ENCODE measurements around the gene ARPC2. TPM values are rescaled to one million over a fixed set of nuclear protein-coding genes. Genes with fewer than 3 reads are reported as not detected.
"Not testable (repeated sequence)": the region's sequence is repeated elsewhere in the genome, so short reads cannot be mapped to it uniquely, and the experiment has no call there.

ARPC2 gene
- 359 and 456 TPM in 2 replicates for total RNA-seq (2014; rRNA removed; shearing (Covaris generic))

DNA sequence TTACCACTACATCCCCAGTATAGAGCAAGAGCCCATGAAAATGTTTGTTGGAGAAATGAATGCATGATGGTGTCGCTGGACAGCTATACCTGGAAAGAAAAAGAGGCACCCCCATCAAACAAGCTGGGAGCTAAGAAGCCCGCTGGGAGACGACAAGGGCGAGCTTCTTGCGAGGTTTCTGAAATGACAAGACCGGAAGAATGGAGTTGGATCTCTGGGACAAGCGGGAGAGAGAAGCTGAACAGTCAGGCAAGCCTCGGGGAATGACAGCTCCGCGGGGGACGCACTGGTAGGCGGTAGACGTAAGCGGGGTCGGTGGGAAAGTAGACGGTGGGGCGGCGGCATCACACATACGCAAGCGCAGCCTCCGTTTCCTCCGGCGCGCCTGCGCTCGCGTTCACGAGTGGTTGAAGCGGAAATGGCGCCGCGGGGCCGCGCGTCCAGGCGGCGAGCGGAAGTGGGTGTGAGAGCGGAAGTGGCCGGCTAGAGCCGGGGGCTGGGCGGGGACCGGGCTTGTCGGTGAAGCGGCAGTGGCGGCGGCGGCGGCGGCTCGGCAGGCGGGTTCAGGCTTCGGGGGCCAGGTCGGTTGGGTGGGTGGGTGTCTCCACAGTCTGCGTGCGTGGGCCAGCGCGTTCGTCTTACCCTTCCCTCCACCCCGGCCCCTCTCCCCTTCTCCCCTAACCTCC, at the start of gene ARPC2:
Gene ARPC2 (plus strand): TSS at position 516 of the 686 bp plus-strand sequence. CDS start 282 bp downstream, outside the sequence.
- peak; percentile 92 for DNase-seq (ENCODE audit: low read depth)

DNA sequence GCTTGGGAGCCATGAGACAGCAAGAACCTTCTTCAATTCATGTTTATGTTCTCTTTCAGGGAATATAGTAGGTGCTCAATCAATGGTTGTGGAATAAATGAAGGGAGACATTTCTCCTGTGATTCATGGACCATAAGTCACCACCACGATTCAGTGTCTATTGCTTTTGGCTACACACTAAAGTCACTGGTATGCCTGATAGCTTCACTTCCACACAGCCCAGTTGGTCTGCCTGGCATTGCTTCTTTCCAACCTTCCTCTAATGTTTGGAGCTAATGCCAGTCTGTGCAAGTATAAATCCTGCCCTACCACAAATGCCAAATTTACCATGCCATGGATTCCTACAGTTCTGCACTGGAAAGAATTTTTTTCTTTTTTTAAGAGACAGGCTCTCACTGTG, 49.0 kb upstream of the ARPC2 start:
- no peak for DNase-seq (ENCODE audit: low read depth)

DNA sequence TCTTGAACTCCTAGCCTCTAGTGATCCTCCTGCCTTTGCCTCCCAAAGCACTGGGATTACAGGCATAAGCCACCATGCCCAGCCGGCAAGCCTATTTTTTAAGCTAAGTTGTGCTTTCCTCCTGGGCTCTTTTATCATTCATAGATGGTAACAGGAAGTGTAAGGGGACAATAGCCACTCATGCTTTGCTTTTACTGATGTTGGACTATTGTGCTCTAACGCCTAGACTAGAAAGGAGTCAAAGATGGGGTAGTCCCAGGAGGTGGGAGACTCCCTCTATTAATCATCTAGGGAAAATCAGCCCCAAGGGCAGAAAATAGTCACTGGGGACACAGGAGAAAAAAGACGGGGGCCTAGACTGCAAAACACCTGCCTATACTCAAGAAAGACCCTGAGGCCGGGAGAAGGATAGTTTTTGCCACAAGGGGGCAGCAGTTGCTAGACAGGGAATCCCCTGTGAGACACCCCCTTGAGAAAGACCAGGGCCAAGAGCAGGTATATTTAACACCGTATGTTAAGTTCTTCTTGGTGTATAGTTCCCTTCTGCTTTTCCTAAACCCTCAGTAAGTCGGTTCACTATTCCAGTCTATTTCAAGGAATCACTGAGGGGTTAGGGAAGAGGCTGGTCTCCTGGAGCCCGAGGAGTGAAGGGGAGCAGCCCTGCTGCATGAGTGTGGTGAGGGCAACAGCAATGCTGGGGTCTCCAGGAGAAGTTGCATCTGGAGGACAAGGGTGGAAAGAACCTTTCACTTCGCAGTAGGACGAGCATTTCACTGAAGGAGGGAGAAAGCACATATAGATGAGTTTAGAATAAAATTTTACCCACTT, 48.1 kb upstream of the ARPC2 start:
- peak; percentile 34 for DNase-seq (ENCODE audit: low read depth)

DNA sequence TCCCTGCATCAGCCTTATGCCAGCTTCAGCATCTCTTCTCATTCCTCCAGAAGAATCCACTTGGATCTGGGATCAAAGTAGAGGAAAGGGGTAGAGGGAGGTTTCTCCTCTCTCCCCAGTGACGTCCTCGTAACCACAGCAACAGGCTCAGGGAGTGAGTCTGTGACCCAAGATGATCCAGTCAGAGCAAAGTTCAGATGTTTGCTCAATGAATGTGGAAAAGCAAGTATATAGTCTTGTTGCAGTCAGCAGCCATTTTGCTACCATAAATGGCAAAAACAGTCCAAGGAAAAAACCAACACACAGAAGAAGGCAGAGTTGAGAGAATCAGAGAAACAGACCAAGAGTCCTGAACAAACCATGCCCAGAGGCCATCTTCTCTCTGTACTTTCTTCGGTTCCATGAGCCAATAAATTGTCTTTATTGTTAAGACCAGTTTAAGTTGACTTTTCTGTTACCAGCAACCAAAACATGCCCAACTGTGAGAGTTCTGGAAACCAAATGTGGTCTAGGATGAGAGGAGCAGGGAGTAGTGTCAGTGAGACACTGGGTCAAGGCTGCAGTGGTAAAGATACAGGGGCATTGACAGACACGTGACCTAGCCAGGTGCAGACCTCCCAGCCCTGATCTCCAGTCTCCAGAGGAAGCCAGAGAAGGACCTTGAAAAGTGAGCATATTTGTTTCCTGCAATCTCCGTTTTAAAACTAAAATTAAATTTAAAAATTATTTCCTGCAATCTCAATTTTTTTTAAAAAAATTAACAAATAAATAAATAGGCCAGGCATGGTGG, 47.0 kb upstream of the ARPC2 start:
- DNase-seq (ENCODE audit: low read depth), result no peak

DNA sequence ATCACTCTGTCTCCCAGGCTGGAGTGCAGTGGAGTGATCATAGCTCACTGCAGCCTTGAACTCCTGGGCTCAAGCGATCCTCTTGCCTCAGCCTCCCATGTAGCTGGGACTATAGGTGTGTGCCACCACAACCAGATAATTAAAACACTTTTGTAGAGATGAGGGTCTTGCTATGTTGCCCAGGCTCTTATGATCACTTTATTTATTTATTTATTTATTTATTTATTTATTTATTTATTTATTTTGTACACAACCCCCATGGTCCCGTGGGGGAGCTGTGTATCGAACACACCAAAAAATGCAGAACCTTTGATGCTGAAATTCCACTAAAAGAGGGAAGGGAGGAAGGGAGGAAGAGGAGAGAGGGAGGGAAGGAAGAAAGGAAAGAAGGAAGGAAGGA, 45.2 kb upstream of the ARPC2 start:
- DNase-seq (ENCODE audit: low read depth), result not testable (repeated sequence)

DNA sequence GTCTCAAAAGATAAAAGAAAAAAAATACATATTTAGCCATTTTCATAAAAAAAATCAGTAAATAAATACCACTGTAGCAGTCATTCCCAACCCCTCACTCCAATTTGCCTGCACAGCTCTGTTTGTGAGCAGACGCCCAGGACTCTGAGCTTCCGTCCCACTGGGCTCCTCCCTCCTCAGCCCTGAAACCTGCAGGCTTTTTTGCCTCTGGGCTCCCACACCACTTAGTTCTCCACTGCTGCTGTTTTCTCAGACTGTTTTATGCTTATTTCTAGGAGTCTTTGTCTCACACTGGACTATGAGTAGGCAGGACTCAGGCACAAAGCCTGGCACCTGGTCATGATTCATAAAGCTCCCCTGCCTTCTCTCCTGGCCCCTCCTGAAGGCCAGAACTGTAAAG, 44.1 kb upstream of the ARPC2 start:
- DNase-seq (ENCODE audit: low read depth), result no peak

DNA sequence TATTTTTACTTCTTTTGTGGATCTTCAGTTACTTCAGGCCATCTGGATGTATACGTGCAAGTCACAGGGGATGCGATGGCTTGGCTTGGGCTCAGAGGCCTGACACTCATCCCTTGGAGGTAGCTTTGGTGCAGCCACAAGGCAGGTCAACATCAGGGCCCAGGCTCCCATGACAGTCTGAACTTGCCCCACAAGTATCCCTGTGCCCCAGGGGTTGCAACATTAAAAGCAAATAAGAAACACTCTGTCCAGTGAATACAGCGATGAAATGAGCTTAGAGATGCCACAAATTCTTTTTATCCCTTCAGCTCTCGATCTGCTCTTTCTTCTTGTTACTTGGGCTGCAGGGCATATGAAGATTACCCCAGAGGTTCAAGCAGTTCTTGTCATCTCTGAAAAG, 37.2 kb upstream of the ARPC2 start:
- no peak for DNase-seq (ENCODE audit: low read depth)

DNA sequence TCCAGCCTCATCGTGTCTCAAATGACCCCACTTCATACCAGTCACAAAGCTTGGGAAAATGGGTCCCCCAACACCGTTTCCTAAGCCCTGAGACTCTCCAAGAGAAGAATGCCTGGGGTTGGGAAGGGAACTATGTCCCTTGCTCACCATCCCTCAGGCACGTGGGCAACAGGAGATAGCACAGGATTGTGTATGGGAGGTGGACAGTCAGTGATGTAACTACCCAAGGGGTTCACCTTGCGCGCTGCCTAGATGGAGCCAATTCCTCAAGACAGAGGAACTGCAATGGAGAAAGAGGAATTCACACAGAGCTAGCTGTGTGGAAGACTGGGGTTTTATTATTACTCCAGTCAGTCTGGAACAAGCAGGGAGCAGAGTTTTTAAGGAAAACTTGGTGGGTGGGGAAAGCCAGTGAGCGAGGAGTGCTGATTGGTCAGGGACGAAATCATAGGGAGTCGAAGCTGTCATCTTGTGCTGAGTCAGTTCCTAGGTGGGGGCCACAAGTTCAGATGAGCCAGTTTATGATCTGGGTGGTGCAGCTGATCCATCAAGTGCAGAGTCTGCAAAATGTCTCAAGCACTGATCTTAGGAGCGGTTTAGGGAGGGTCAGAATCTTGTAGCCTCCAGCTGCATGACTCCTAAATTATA, 36.4 kb upstream of the ARPC2 start:
- DNase-seq (ENCODE audit: low read depth), result no peak

DNA sequence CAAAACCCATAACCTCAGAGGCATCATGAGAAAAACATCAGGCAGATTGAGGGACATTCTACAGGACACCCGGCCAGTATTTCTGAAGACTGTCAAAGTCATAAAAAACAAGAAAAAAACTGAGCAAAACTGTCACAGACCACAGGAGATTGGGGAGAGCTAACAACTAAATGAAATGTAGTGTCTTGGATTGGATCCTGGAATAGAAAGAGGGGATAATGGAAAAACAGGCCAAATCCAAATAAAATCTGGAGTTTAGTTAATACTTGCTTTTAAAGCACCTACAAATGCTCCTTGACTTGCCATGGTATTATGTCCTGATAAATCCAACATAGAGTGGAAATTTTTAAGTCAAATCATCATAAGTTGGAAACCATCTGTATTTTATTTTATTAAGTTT, 32.7 kb upstream of the ARPC2 start:
- DNase-seq (ENCODE audit: low read depth), result no peak

DNA sequence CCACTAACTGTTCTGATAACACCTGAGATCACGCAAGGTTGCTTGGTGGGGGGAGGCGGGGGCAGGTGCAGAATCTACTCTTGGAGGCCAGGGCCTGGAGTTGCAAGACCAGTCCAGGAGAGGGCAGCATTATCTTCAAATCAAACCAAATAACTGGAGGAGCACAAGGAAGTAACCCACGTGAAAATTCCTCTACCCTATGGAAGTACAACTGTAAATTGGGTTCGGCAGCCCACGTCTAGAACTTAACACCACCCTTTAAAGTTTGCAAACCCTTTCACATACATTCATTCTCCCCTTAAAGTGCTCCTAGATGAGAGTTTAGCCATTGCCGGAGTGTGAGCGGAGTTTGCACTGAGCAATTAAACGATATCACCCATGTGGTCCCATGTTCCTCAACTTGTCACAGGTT, 30.6 kb upstream of the ARPC2 start:
- DNase-seq (ENCODE audit: low read depth), result peak; percentile 65

DNA sequence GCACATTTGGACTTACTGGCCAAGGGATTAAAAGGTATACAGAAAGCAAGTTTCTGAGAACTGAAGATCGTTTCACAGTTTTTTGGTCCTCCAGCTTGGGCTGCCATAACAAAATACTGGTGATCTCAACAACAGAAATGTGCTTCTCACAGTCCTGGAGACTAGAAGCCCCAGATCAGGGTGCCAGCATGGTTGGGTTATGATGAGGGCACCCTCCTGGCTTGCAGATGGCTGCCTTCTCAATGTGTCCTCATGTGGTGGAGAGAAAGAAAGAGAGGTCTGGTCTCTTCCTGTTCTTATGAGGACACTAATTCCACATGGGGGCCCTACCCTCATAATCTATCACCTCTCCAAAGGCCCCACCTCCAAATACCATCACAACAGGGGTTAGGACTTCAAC, 30.1 kb upstream of the ARPC2 start:
- no peak for DNase-seq (ENCODE audit: low read depth)

DNA sequence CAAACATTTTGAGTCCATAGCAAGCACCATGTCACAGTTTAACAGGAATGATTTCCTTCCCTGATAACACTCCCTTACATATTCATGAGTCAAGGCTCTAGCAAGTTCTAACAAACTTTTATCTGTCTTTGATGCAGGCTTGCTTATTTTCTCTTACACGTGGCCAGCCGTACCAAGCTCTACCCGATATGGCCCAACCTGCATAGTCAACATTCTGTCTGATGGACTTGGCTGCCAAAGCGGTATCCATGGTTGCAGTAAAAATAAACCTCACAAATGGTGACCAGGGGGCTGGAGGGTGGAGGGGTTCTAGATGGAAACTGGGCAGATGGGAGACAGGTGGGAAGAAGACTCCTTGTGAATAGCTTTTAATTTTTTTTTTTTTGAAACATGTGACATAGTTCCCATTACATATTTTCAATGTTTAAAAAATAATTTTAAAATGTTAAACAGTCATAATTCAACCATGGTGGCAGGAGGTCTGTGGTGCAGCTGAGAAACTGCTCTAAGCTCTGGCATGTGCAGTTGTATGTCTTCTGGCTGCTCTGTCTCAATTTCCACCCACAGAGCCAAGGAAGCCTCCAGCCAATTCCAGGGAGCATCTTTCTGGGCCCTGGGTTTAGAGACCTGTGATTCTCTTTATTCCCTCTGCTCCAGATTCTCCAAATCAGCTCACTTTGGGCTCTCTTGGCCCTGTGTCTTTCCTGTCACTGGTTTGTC, 29.5 kb upstream of the ARPC2 start:
- no peak for DNase-seq (ENCODE audit: low read depth)

DNA sequence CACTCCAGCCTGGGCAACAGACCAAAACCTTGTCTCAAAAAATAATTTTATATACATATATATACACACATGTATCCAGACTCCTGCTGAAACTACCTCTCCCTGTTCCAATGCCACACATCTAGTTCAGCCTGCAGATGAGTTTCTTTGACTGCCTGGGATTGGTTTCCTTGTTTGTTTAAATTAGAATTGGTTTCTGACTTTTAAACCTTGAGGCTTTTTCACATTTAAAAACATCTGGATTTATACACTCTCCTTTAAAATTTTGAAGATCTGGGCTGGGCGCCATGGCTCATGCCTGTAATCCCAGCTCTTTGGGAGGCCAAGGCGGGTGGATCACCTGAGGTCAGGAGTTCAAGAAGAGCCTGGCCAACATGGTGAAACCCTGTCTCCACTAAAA, 28.5 kb upstream of the ARPC2 start:
- no peak for DNase-seq (ENCODE audit: low read depth)

DNA sequence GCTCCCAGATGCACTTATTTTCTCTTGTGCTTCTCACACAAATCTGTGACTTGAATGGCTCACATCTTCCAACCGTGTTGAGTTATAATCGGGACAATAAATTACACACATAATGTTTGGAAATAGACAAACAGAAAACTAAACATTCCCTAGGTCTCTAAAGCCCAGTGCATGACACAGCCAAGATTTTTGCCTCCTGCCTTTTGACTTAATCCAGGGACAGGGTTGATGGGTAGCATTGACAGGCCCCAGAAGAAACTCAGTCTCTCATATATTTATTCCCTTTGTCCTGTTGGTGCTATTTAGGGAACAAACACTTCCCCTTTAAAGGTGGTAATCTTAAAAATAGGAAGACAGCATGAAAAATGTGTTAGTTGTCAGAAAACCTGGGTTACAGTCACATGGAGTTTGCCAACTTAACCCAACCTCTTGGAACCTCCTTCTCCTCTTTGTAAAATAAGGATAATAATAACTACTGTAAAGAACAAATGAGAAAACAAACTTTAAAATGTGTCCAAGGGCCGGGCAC, 24.0 kb upstream of the ARPC2 start:
- no peak for DNase-seq (ENCODE audit: low read depth)

DNA sequence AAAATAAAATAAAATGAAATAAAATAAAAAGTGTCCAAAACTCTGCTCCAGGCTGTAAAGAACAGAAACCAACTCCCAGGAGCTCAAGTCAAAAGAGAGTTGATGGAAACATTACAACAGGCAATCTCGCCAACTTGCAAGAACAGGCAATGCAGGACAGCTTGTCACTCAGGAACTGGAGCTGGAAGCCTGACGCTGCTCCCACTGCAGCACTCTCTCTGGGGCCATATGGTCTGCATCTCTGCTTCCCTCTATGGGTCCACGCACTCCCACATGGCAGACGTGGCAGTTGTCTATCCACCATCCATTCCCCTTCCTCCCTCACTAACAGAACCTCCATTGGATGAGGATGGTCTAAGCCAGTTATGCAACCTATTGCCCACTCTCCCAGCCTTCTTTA, 23.3 kb upstream of the ARPC2 start:
- DNase-seq (ENCODE audit: low read depth), result no peak

DNA sequence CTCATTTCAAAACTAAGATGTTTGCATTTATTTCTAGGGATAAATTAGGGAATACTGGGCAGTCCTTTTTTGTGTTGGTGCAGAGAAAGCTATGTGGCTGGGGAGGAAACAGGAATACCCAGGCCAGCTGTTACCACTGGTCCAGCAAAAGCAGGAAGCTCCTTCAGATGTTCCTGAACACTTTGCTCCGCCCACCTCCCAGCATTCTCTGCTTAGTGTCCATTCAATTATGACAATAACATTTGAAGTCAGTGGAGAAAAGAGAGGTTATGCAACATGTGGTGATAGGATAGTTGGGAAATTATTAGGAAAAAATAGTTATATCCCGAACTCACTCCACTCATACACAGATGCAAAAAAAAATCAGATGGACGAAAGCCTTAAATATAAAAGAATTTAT, 22.1 kb upstream of the ARPC2 start:
- DNase-seq (ENCODE audit: low read depth), result no peak

DNA sequence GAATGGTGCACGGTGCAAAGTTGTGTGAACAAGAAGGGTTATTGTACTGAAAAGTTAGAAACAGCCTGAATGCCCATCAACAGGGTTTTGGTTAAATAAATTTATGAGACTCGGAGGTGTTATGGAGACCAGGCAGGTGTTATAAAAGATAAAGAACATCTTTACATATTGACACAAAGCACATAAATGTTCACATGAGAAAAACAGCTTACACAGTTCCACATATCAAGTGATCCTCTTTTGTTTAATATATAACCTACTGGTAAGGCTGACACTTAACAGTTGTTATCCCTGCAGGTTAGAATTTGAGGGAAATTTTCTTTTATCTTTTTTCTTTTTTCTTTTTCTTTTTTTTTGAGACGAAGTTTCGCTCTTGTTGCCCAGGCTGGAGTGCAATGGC, 20.0 kb upstream of the ARPC2 start:
- no peak for DNase-seq (ENCODE audit: low read depth)

DNA sequence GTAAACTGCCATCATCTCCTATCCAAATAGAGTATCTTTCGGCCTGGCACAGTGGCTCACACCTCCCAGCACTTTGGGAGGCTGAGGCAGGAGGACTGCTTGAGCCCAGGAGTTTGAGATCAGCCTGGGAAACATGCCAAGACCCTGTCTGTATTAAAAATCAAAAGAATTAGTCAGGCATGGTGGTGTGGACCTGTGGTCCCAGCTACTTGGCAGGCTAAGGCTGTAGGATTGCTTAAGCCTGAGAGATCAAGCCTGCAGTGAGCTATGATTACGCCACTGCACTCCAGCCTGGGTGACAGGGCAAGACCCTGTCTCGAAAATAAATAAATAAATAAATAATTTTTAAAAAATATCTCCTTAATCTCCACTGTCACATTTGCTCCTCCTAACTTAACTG, 14.7 kb upstream of the ARPC2 start:
- DNase-seq (ENCODE audit: low read depth), result peak; percentile 4

DNA sequence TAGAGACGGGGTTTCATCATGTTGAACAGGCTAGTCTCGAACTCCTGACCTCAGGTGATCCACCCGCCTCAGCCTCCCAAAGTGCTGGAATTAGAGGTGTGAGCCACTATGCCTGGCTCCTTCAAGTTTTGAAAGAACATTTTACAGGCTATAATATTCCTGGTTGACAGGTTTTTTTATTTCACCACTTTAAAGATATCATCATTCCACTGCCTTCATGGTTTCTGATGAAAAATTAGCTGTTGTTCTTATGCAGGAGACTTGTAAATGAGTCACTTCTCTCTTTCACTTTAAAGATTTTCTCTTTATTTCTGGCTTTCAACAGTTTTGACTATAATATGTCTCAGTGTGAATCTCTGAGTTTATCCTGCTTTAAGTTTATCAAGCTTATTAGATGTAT, 7.9 kb upstream of the ARPC2 start:
- no peak for DNase-seq (ENCODE audit: low read depth)

DNA sequence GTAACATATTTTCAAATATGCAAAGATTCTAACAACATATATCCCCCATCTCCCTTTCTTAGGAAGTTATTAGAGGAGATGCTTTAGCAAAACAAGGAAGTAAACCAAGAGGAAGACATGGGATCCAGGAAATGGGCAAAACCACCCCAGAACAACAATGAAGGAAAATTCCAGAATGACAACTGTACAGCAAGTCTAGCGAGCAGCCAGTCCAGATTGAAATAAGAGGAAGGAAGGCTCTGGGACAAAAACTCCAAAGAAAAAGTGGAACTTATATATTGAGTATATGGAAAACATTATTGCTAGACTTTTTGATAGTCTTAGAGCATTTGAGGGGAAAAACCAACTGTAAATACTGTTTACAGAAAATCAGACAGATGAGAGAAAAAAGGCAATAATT, 2.9 kb upstream of the ARPC2 start:
- DNase-seq (ENCODE audit: low read depth), result no peak

DNA sequence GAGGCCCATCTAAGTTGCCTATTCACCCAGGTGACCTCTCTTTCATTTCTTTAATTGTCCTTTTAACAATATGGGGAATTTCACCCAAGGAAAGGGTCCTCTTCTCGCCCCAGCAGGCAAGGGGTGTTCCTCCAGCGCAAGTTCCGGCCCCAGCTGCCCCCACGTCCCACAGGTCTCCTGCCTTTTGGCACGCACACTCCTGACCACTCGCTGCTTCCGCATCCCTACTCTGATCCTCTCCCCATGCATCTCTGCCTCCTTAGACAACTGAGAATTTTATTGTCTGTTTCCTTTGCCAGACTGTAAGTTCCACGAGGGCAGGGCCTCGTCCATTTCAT, 684 bp upstream of the ARPC2 start:
- DNase-seq (ENCODE audit: low read depth), result no peak
